ENCODE data around the gene MAN2C1.
"Not testable (repeated sequence)": the region's sequence is repeated elsewhere in the genome, so short reads cannot be mapped to it uniquely, and the experiment has no call there.

Gene MAN2C1

DNA sequence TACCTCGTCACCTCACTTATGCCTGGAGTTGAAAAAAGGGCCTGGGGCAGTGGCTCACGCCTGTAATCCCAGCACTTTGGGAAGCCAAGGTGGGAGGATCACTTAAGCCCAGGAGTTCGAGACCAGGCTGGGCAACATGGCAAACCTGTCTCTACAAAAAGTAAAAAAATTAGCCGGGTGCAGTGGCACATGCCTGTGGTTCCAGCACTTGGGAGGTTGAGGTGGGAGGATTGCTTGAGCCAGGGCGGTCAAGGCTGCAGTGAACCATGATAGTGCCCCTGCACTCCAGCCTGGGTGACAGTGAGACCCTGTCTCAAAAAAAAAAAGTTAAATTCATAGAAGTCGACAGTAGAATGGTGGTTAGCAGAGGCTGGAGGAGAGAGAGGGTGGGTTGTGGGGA is 26.2 kb downstream of the MAN2C1 start:
- no peak for DNase-seq

DNA sequence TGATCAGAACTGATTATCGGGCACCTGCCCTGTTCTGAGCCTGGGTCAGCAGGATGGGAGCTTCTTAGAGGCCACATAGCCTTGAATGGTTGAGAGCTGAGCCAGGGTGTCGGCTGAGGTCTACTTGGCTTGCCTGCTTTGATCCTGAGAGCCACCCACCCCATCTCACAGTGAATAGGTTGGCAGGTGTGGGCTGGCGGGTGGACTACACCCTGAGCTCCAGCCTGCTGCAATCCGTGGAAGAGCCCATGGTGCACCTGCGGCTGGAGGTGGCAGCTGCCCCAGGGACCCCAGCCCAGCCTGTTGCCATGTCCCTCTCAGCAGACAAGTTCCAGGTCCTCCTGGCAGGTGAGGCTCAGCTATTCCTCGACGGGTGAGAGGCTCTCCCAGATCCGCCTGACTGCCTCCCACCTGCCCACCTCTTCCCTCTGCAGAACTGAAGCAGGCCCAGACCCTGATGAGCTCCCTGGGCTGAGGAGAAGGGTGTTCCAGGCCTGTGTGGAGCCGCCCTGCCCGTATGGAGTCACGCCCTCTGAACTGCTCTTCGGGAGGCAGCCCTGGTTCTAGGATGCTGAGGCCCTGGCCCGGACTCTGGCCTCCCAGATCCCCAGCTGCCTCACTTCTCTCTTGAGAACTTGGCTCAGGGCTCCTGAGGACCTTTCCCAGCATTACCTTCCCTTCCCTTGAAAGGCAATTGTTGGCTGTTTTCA is 28.7 kb downstream of the MAN2C1 start:
- DNase-seq, result no peak

DNA sequence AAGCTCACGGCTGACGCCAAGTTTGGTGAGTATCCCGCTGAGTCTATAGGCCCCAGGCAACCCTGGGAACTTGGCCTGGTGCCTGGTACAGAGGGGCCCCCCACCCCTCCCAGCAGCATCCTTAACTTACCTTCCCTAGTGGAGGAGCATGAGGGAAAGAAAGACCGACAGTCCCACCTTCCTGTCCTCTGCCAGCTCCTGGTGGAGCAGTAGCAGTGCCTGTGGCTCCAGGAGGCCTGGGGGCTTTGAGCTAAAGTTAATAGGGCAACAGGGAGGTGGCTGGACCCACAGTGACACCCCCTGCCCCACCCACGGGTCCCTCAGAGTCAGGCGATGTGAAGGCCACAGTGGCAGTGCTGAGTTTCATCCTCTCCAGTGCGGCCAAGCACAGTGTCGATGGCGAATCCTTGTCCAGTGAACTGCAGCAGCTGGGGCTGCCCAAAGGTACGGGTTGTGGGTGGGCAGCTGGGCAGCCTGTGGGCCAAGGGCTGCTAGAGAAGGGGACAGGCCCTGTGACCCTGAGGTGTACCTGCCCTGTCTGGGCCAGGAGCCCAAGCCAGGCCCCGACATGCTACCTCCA is 29.7 kb downstream of the MAN2C1 start:
- no peak for DNase-seq

DNA sequence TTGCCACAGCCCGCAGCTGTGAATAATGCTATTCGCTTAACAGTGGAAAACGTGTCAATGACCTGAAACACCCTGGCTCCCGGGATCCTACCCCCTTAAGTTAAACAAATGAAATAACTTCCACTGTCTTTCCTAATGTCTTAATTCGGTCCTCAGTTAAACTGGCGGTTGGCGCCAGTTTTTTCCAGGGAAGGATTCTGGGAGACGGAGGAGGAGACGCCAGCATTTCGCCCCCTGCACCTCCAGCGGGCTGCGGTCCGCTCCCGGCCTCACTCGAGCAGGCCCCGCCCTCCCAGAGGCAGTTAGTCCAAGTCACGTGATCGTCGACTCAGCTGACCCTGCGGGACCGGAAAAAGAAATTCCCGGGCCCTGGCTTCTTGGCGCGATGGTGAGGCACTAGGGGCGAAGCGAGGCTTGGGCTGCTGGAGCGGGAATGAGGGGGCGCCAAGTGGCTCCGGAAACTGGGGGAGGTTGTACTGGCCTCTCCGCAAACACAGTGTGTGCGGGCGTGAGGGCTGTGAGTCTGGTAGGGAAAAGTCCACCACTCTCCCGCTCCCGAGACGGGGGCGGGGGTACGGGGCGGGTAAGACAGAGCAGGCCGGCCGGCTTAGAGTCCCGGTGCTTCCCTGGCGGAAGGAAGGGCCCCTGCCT is 32.6 kb downstream of the MAN2C1 start, which contains the start of gene COMMD4:
Gene COMMD4, plus strand, starts transcription at position 359 of the 651 bp plus-strand sequence. Its CDS starts 27 bp downstream, at position 386.
- DNase-seq, result peak; percentile 93 to 98 (median 96)

DNA sequence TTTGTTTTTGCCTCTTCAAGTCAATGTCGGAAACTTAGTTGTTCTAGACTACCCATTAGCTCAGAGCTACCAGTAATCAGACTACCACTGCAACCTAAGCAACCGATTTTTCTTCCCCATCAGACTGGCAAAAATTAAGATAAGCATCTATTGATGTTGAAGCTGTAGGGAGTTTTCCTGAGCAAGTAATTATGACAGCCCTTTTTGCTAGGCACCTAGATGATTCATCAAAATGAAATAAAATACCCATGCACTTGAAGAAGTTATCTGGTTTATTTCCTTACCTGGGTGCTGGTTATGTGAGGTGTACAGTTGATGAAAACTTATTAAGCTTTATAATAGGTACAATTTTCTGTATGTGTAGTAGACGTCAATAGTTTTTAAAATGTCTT is 33.1 kb downstream of the MAN2C1 start:
- DNase-seq, result no peak

DNA sequence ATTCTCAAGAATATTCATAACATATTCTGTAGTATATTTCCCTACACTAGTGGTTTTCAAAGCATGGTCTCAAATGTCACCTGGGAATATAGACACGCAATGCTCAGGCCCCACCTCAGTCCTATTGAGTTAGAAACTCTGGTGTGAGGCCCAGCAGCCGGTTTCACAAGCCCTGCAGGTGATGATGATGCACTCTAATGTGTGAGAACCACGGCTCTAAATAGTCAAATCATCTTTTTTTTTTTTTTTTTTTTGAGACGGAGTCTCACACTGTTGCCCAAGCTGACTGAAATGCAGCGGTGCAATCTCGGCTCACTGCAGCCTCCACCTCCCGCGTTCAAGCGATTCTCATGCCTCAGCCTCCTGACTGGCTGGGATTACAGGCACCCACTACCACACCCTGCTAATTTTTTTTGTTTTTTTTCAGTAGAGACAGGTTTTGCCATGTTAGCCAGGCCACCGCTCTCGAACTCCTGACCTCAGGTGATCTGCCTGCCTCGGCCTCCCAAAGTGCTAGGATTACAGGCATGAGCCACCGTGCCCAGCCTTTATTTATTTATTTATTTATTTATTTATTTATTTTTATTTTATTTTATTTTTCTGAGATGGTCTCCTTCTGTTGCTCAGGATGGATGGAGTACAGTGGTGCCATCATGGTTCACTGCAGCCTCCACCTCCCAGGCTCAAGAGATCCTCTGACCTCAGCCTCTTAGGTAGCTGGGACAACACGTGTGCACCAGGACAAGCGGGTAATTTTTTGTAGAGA is 34.6 kb downstream of the MAN2C1 start:
- DNase-seq, result not testable (repeated sequence)

DNA sequence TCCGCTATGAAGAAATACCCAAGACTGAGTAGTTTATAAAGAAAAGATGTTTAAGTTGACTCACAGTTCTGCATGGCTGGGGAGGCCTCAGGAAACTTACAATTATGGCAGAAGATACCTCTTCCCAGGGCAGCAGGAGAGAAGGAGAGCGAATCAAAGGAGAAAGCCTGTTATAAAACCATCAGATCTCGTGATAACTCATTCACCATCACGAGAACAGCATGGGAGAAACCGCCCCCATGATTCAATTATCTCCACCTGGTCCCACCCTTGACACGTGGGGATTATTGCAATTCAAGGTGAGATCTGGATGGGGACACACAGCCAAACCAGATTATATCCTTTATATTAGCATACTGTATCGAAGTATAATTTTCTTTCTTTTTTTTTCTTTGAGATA is 36.3 kb downstream of the MAN2C1 start:
- not testable (repeated sequence) for DNase-seq

DNA sequence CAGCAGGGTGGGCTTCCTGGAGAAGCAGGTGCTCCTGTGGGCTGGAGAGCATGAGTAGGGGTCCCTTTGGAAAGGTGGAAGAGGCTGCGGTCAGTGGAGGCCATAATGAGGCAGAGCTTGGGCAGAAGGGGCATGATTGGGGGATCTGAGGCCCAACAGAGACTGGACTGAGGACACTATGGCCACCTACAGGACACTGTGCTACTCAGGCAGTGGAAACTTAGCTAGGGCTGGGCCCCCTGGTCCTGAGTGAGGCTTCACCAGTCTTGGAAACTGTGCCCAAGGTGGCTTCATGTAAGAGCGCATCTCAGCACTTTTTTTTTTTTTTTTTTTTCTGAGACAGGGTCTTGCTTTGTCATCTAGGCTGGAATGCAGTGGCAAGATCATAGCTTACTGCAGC is 38.8 kb downstream of the MAN2C1 start:
- DNase-seq, result no peak

DNA sequence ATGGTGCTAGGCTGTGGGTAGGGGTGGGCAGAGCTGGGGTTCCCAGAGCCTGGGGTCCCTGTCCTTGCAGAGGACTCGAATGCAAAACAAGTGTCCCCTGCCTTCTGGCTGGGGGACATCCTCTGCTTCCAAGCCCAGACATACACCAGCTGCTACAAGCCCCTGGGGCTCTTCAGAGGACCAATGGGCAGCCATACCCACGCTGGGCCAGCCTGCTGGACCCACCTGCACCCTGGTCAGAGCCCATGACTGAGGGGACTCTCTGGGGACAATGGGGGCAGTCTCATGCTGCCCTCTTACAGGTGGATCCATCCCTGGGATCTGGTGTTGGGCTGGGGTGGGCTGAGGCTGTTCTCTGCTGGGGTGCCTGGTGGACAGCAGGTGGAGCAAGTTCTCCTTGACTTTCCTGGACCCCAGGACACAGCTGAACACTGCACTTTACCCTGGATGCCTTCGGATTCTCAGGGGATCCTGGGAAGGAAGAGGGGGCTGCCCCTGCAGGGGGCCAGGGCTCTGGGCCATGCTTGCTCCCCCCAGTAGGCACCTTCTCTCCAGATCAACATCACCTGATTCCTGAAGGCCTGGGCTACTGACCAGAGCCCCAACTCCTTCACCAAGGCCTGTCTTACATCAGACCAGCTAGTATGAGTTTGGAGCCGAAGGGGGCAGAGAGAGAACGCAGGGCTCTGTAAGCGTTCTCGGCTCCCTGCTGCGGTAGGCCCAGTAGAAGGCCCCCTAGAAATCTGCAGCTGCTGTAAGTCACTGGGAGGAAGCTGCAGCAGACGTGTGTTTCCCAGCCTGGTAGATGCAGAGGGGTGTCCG is 39.7 kb downstream of the MAN2C1 start:
- DNase-seq, result no peak

DNA sequence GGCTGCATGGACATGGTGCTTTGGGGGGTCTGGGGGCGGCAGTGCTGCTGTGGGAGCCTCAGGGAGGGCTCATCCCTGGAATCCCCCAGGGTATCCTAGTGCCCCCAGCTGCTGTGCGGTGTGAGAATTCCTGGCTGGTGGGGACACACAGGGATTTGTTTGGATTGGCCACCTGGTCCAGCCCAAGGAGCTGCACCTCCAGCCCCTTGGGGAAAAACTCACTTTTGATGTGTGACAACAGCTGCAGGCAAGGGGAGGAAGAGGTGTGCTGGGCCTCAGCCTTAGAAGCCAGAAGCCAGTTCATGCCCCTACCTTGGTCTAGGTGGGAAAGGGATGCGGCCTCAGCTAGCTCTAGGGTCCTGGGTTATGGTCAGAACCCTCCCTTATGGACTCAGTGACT is 40.9 kb downstream of the MAN2C1 start:
- DNase-seq, result no peak

DNA sequence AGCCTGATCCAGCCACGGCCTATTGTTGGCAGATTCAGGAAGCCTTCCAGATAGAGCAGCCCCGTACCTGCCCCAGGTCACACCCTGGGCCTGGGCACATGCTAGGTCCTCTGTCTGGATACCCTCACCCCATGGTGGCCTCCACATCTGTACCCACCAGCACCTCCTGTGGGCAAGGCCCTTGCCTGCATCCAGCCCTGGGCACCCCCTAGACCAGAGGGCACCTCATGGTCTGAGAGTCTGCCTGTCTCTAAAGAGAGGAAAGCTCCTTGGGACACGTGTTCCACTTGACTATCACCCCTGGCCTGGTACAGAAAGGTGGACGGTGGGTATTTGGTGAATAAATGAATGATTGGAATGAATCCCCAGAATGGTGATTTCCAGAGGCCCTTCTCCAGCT is 41.4 kb downstream of the MAN2C1 start:
- DNase-seq, result no peak

DNA sequence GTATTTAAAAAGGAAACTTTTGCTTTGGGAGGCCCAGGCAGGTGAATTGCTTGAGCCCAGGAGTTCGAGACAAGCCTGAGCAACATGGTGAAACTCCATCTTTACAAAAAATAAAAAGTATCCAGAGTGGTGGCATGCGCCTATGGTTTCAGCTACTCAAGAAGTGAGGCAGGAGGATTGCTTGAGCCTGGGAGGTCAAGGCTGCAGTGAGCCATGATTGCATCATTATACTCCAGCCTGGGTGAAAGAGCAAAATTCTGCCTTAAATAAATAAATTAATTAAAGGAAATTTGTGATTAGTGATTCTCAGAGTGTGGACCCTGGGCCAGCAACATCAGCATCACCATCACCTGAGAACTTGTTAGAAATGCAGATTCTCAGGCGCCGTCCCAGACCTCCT is 42.5 kb downstream of the MAN2C1 start:
- DNase-seq, result no peak

DNA sequence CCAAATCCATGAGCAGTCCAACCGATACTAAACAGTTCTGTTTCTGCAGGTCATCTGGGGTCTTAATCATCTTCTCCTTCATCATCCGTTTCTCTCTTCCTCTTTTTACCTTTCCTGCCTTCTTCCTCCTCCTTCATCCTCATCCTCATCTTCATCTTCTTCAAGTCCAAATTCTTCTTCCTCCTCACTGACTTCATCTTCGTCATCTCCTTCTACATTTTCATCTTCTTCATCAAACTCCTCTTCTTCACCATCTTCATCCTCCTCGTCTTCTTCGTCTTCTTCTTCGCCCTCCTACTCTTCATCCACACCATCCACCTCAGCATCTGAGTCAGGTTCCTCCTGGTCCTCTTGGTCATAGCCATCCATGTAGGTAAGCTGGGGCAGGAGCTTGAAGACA is 46.7 kb downstream of the MAN2C1 start:
- no peak for DNase-seq

DNA sequence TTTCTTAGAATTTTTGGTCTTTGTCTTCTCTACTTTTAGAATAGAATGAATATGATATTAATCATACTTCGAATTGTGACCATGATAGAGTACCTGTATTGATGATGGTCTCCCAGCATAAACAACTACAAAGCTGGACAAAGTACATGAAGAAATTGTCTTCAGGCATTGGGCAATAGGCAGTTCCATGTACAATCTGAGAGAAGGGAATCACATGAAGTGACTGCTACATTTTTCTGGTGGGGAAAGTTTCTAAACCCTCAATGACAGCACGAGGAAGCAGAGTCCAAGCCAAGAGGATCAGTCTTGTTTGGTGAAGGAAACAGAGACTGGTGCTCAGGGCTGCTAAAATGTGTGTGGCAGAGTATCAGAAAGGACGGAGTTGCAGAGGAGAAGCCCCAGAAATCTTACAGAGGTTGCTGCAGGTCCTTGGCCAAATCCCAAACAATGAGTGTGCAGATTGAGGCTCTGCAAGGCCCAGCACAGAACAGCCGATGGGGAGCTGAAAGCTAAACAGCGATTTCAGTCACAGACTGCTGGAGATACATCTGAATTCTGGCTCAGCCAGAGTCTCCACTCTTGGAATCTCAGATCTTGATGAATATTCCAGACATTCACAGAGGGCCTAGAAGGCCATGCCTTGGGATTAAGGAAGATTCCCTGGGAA is 49.0 kb downstream of the MAN2C1 start:
- not testable (repeated sequence) for DNase-seq

DNA sequence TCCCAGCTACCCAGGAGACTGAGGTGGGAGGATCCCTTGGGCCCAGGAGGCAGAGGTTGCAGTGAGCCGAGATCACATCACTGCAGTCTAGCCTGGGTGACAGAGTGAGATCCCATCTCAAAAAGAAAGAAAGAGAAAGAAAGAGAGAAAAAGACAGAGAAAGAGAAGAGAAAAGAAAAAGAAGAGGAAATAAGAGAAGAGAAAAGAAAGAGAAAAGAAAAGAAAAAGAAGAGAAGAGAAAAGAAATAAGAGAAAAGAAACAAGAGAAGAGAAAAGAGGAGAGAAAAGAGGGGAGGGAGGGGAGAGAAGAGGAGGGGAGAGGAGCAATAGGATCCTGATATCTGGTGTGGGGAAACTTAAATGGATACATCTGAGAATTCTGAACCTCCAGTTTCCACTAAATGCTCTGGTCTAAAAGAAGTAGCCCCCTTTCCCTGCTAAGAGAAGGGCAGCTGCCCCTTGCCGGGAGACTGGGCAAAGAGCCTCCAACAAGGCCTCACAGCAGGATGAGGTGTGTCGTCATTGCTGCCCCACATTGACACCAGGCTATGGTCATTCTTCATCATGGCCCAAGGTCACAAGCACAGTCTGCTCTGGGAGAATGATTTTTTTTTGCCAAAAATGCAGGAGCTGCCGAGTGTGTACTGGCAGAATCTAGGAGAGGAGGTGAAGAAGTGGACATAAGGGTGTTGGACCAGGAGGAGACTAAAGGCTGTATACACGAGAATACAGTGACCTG is 53.7 kb downstream of the MAN2C1 start:
- DNase-seq, result no peak

DNA sequence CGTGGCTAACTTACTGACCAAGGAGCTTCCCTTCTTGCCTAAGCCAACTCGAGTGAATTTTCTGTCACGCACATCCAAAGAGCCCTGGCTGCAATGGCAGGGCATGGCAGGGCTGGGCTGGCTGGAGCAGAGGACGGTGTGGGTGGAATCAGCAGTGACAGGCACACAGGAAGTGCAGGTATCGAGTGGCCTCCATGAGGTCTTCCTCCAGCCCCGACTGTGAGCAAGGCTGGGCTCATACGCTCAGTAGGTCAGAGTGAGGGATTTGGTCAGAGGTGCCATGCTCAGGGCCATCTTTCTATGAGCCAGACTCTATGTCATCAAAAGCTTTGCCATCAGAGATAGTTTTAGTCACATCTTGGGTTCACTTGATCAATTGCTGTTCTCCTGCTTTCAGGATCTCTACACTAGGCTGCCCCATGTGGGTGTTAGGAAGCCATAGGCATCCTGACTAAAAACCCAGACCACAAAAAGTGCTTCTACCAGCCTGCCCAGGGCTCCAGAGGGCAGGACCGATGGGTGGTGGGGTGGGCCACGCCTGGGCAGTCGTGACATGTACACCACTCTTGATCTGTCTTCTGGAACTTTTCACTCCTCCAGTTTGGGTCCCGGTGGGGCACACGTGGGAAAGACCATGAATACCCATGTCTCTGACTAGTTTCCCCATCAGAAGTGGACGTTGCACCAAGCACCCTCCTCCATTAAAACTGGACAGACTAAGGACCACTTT is 55.1 kb downstream of the MAN2C1 start:
- DNase-seq, result no peak

DNA sequence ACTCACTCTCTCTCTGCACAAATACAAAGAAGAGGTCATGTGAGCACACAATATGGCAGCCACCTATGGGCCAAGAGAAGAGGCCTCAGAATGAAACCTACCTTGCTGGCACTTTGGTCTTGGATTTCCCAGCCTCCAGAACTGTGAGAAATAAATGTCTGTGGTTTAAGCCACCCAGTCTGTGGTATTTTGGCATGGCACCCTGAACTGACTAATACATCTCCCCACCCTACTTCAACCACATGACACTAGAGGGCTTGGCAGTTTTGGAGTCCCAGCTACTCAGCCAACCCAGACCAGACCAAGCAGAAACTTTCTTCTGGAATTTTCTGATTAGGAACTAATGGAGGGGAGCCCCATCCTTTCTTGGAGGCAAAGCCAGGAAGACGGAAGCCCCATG is 55.9 kb downstream of the MAN2C1 start:
- not testable (repeated sequence) for DNase-seq

DNA sequence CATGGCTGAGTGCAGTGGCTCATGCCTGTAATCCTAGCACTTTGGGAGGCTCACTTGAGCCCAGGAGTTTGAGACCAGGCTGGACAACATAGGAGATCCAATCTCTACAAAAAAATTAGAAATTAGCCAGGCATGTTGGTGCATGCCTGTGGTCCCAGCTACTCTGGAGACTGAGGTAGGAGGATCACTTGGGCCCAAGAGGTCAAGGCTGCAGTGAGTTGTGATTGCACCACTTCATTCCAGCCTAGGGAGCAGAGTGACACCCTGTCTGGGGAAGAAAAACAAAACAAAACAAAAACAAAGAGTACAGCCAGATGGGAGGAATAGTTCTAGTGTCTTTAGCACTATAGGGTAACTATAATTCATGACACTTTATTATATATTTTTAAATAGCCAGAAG is 58.7 kb downstream of the MAN2C1 start:
- no peak for DNase-seq

DNA sequence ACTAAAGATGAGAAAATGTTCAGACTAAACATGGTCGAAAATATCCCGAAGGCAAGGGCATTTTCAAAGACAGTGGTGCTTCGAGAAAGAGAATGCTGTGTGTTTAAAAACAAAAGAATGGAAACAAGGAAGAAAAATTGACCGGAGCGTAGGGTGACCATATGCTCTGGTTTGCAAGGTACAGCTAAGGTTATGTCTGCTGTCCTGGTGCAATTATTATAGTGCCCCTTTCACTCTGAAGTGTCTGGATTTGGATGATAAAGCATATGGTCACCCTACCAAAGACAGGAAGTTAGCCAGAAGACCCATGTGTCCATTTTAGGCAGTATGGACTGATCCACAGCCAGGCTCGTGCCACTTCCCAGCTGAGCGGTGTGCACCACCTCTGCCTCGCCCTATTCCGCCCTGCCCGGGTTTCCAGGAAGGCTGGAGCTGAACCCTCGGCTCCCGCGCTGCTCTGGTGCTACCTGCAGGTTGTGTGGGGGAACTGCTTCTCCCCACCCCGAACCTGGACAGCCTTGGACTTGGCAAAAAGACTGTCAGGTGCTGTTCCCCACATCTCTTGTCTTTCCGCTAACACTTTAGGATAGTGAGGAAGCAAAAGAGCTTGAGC is 60.5 kb downstream of the MAN2C1 start:
- peak; percentile 1 to 32 (median 15) for DNase-seq

DNA sequence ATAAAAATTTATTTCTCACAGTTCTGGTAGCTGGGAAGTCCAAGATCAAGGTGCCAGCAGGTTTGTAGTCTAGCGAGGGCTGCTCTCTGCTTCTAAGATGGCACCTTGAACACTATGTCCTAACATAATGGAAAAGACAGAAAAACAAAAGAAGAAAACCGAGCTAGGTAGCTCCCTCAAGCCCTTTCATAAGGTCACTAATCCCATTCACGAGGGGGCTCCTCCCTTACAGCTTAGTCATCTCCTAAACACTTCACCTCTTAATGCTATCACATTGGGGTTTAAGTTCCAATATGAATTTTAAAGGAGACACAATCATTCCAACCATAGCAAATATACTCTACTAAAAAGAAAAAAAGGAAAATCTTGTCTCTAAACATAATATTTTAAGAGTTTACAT is 62.2 kb downstream of the MAN2C1 start:
- DNase-seq, result peak in 1 of 3 experiments; percentile 42

Data from NCI-H1417 (cell line).